Measurements from ENCODE around the gene RUNX2. TPM values are rescaled to one million over a fixed set of nuclear protein-coding genes. Genes with fewer than 3 reads are reported as not detected.

RUNX2 gene
- total RNA-seq, 4 donors from 2014 or later: 1.4 to 40.4 (median 5.1) TPM

- DNase-seq: no peak
- Histone ChIP-seq H3K36me3 (no peaks in the 10 kb centered on the region), H3K27me3 (no peaks in the 10 kb centered on the region), H3K4me3 (no peak overlapping the region), H3K4me1 (no peaks in the 10 kb centered on the region), H3K27ac (no peak overlapping the region), H3K9me3 (no peaks in the 10 kb centered on the region)
- TF ChIP-seq CTCF (IDR thresholded peaks at IDR 0.05): no peak
- TF ChIP-seq POLR2A (IDR thresholded peaks at IDR 0.05): no peak
These were observed 179.1 kb downstream of the RUNX2 start for GRCh38 chr6:45507186-45507585.

GRCh38 chr6:45509426-45509825 lies 181.3 kb downstream of the RUNX2 start:
- Histone ChIP-seq H3K36me3 (no peaks in the 10 kb centered on the region), H3K4me3 (no peak overlapping the region), H3K4me1 (no peaks in the 10 kb centered on the region), H3K9me3 (no peaks in the 10 kb centered on the region), H3K27me3 (no peaks in the 10 kb centered on the region), H3K27ac (no peak overlapping the region)
- no peak for TF ChIP-seq POLR2A (IDR thresholded peaks at IDR 0.05)
- no peak for TF ChIP-seq CTCF (IDR thresholded peaks at IDR 0.05)
- DNase-seq: no peak

GRCh38 chr6:45512717-45513116 lies 184.6 kb downstream of the RUNX2 start:
- Histone ChIP-seq H3K9me3 (no peaks in the 10 kb centered on the region), H3K36me3 (no peaks in the 10 kb centered on the region), H3K27ac (no peak overlapping the region), H3K4me1 (no peaks in the 10 kb centered on the region), H3K4me3 (no peak overlapping the region), H3K27me3 (no peaks in the 10 kb centered on the region)
- TF ChIP-seq CTCF (IDR thresholded peaks at IDR 0.05) (no peak), POLR2A (IDR thresholded peaks at IDR 0.05) (no peak)
- DNase-seq: no peak

GRCh38 chr6:45513213-45513618 lies 185.1 kb downstream of the RUNX2 start:
- Histone ChIP-seq H3K36me3 (no peaks in the 10 kb centered on the region), H3K4me1 (no peaks in the 10 kb centered on the region), H3K27me3 (no peaks in the 10 kb centered on the region), H3K4me3 (no peak overlapping the region), H3K9me3 (no peaks in the 10 kb centered on the region), H3K27ac (no peak overlapping the region)
- peak in 1 of 3 donors; percentile 55 for DNase-seq
- TF ChIP-seq CTCF (IDR thresholded peaks at IDR 0.05) (no peak), POLR2A (IDR thresholded peaks at IDR 0.05) (no peak)

- DNase-seq: no peak
- H3K27me3 ChIP-seq: no peaks in the 10 kb centered on the region
These were observed 185.7 kb downstream of the RUNX2 start for GRCh38 chr6:45513843-45514242.

More at GRCh38 chr6:45513843-45514242, 185.7 kb downstream of the RUNX2 start:
- H3K9me3 ChIP-seq: no peaks in the 10 kb centered on the region
- TF ChIP-seq CTCF (IDR thresholded peaks at IDR 0.05) (no peak), POLR2A (IDR thresholded peaks at IDR 0.05) (no peak)
- no peak overlapping the region for H3K27ac ChIP-seq
- H3K4me1 ChIP-seq: no peaks in the 10 kb centered on the region
- no peak overlapping the region for H3K4me3 ChIP-seq
- H3K36me3 ChIP-seq: no peaks in the 10 kb centered on the region

All from Peyer's patch (tissue), 4 donors.